Measurements from ENCODE around the gene NEAT1. TPM values are rescaled to one million over a fixed set of nuclear protein-coding genes. Genes with fewer than 3 reads are reported as not detected.

NEAT1 gene
- total RNA-seq, 1 donor, result 818 TPM

DNA sequence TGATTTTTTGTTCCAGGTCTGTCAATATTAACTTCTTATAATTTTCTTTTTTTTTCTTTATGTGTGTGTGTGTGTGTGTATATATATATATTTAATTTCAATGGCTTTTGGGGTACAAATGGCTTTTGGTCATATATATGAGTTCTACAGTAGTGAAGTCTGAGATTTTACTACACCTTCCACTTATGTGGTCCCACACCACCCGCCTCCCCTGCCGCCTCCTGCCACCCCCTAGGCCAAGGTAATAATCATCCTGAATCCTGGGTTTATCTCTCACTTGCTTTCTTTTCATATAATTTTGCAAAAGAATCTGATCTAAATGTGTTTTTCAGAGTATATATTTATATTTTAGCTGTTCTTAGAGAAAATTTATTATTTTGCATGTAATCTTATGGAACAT is 11.1 kb downstream of the NEAT1 start:
- no peak for DNase-seq (ENCODE audit: insufficient read length, low spot score, missing footprints)
- H3K9me3 ChIP-seq (ENCODE audit: low read depth, low read length), result no peaks in the 10 kb centered on the region
- TF ChIP-seq CTCF (IDR thresholded peaks at IDR 0.05; ENCODE audit: extremely low read depth, low read depth, low read length), result no peak
- peak overlapping the region; percentile 84 for H3K4me2 ChIP-seq (ENCODE audit: insufficient read depth, low read length)
- peaks cover 79% of the 10 kb centered on the region for H3K36me3 ChIP-seq (ENCODE audit: insufficient read depth, low read length)
- peak overlapping the region; percentile 68 for H3K27ac ChIP-seq (ENCODE audit: low read depth, low read length)
- peak overlapping the region; percentile 51 for H3K4me3 ChIP-seq (ENCODE audit: insufficient read depth, low read length)
- peaks cover 96% of the 10 kb centered on the region for H3K79me2 ChIP-seq (ENCODE audit: insufficient read depth, low read length)
- no peak overlapping the region for H2AFZ ChIP-seq (ENCODE audit: low read length)
- no peaks in the 10 kb centered on the region for H3K27me3 ChIP-seq (ENCODE audit: insufficient read depth, low read length)
- peaks cover 94% of the 10 kb centered on the region for H4K20me1 ChIP-seq (ENCODE audit: insufficient read depth, low read length)
- peaks cover 83% of the 10 kb centered on the region for H3K4me1 ChIP-seq (ENCODE audit: insufficient read depth, low read length)

DNA sequence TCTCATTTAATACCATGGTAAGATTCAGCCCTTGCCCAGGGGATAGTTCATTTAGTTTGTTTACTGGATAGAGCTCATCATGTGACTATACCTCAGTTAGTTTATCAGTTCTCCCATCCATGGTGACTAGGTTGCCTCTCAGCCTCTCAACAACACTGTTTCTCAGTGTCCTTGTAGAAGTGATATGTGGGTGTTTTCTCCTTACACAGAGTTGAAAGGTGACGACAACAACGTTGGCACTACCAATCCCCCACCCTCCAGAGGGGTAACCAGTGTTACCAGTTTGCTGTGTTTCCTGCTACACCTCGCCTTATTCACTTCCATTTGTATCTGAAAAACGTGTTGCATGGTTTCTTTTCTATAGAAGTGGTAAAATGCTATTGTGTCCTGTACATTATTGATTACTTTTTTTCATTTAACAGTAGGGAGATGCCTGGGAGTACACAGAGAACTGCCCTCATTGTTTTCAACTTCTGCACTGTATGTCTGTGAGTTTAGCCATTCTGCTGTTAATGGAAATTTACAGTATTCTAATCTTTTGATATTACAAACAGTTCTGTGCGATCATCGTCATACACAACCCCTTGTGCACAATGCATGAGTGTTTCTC is 11.6 kb downstream of the NEAT1 start:
- peaks cover 94% of the 10 kb centered on the region for H4K20me1 ChIP-seq (ENCODE audit: insufficient read depth, low read length)
- H3K9me3 ChIP-seq (ENCODE audit: low read depth, low read length), result no peaks in the 10 kb centered on the region
- H3K4me1 ChIP-seq (ENCODE audit: insufficient read depth, low read length), result peaks cover 84% of the 10 kb centered on the region
- peak overlapping the region; percentile 51 for H3K4me3 ChIP-seq (ENCODE audit: insufficient read depth, low read length)
- no peak overlapping the region for H2AFZ ChIP-seq (ENCODE audit: low read length)
- peaks cover 96% of the 10 kb centered on the region for H3K79me2 ChIP-seq (ENCODE audit: insufficient read depth, low read length)
- no peaks in the 10 kb centered on the region for H3K27me3 ChIP-seq (ENCODE audit: insufficient read depth, low read length)
- no peak for DNase-seq (ENCODE audit: insufficient read length, low spot score, missing footprints)
- peaks cover 84% of the 10 kb centered on the region for H3K36me3 ChIP-seq (ENCODE audit: insufficient read depth, low read length)
- H3K27ac ChIP-seq (ENCODE audit: low read depth, low read length), result peak overlapping the region; percentile 68
- no peak for TF ChIP-seq CTCF (IDR thresholded peaks at IDR 0.05; ENCODE audit: extremely low read depth, low read depth, low read length)
- peak overlapping the region; percentile 60 for H3K4me2 ChIP-seq (ENCODE audit: insufficient read depth, low read length)

GRCh38 chr11:65434667-65435410 is 12.2 kb downstream of the NEAT1 start:
- Histone ChIP-seq H3K4me2 (ENCODE audit: insufficient read depth, low read length) (peak overlapping the region; percentile 60), H3K27ac (ENCODE audit: low read depth, low read length) (peak overlapping the region; percentile 68), H3K79me2 (ENCODE audit: insufficient read depth, low read length) (peaks cover 96% of the 10 kb centered on the region), H3K9me3 (ENCODE audit: low read depth, low read length) (no peaks in the 10 kb centered on the region), H3K4me3 (ENCODE audit: insufficient read depth, low read length) (peak overlapping the region; percentile 51), H2AFZ (ENCODE audit: low read length) (no peak overlapping the region), H3K4me1 (ENCODE audit: insufficient read depth, low read length) (peaks cover 80% of the 10 kb centered on the region), H3K36me3 (ENCODE audit: insufficient read depth, low read length) (peaks cover 89% of the 10 kb centered on the region), H4K20me1 (ENCODE audit: insufficient read depth, low read length) (peaks cover 94% of the 10 kb centered on the region), H3K27me3 (ENCODE audit: insufficient read depth, low read length) (no peaks in the 10 kb centered on the region)
- TF ChIP-seq CTCF (IDR thresholded peaks at IDR 0.05; ENCODE audit: extremely low read depth, low read depth, low read length), result no peak
- DNase-seq (ENCODE audit: insufficient read length, low spot score, missing footprints), result no peak

DNA sequence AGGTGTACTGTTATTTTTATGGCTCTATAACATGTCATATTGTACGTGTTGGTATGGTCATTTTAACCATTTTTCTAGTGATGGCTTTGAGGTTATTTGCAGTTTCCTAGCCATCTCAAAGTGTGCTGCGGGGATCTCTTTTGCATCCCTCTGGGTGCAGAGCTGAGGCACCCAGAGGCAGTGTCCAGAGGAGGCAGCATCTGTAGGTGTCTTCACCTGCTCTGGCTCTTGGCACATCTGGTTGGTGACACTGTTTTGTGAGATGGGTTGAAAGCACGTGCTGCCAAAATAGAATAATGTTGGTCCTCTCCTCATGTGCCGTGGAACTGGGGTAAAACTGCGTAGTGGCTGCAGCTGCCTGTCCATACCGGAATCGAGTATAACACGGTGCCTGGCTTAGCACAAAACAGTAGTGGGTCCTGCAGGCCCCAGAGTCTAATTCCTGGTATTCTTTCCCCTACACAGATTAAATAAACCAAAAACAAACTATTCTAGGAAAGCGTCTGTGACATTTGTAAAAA is 12.9 kb downstream of the NEAT1 start:
- peaks cover 91% of the 10 kb centered on the region for H3K36me3 ChIP-seq (ENCODE audit: insufficient read depth, low read length)
- no peak for DNase-seq (ENCODE audit: insufficient read length, low spot score, missing footprints)
- H3K9me3 ChIP-seq (ENCODE audit: low read depth, low read length), result no peaks in the 10 kb centered on the region
- peak overlapping the region; percentile 68 for H3K27ac ChIP-seq (ENCODE audit: low read depth, low read length)
- peak overlapping the region; percentile 60 for H3K4me2 ChIP-seq (ENCODE audit: insufficient read depth, low read length)
- H3K4me1 ChIP-seq (ENCODE audit: insufficient read depth, low read length), result peaks cover 75% of the 10 kb centered on the region
- H3K27me3 ChIP-seq (ENCODE audit: insufficient read depth, low read length), result no peaks in the 10 kb centered on the region
- H4K20me1 ChIP-seq (ENCODE audit: insufficient read depth, low read length), result peaks cover 94% of the 10 kb centered on the region
- peak overlapping the region; percentile 46 for H3K4me3 ChIP-seq (ENCODE audit: insufficient read depth, low read length)
- no peak for TF ChIP-seq CTCF (IDR thresholded peaks at IDR 0.05; ENCODE audit: extremely low read depth, low read depth, low read length)
- no peak overlapping the region for H2AFZ ChIP-seq (ENCODE audit: low read length)
- peaks cover 96% of the 10 kb centered on the region for H3K79me2 ChIP-seq (ENCODE audit: insufficient read depth, low read length)
